Measurements from ENCODE around the gene KCNK13. TPM values are rescaled to one million over a fixed set of nuclear protein-coding genes. Genes with fewer than 3 reads are reported as not detected.

Gene KCNK13
- total and polyA plus RNA-seq, 2 of the 4 experiments (the other 2 are of a cell fraction), result not detected

GRCh38 chr14:90191585-90191984 lies 129.8 kb downstream of the KCNK13 start:
- ChIA-PET POLR2A (ENCODE audit: unreplicated experiment) (no interaction called here), CTCF (no interaction called here)
- dilution Hi-C loops (cut with HindIII; ENCODE audit: low sequenced_read_pairs, unreplicated experiment), result no loop called here

More at GRCh38 chr14:90191585-90191984, 129.8 kb downstream of the KCNK13 start:
- no peaks in the 10 kb centered on the region for H4K20me1 ChIP-seq (ENCODE audit: insufficient read depth, low read length)
- H3K9me1 ChIP-seq (ENCODE audit: insufficient read depth, low read length), result no peaks in the 10 kb centered on the region
- H2AFZ ChIP-seq (replicated peaks; ENCODE audit: low read length, poor library complexity), result no peak overlapping the region
- no peak overlapping the region for H2BK120ac ChIP-seq (ENCODE audit: low read depth, low read length)
- in situ Hi-C loops (cut with MboI; ENCODE audit: low sequenced_read_pairs) (no loop called here), intact Hi-C loops (cut with micrococcal nuclease) (no loop called here)
- no peaks in the 10 kb centered on the region for H3K9me3 ChIP-seq (ENCODE audit: control insufficient read depth, insufficient read depth, low read length)
- H3K23ac ChIP-seq (ENCODE audit: low read depth, low read length), result no peak overlapping the region
- H3K27ac ChIP-seq (ENCODE audit: insufficient read depth, low read length), result no peak overlapping the region
- TF ChIP-seq CTCF (conservative IDR thresholded peaks at IDR 0.05; ENCODE audit: low read depth, low read length) (0 out of 2 replicates have a peak, but pooled peaks have one; percentile 2), MXI1 (IDR thresholded peaks at IDR 0.05; ENCODE audit: borderline replicate concordance, low read depth, low read length) (no peak)
- no peak overlapping the region for H2AK5ac ChIP-seq (ENCODE audit: low read depth, low read length)
- H4K91ac ChIP-seq (ENCODE audit: insufficient read depth, low read depth, low read length), result no peak overlapping the region
- H3K18ac ChIP-seq (ENCODE audit: low read depth, low read length), result no peak overlapping the region
- BruUV-seq (replicated peaks), result no TSS peak
- no peak overlapping the region for H3K4me2 ChIP-seq (ENCODE audit: low read depth, low read length)
- no peaks in the 10 kb centered on the region for H3K36me3 ChIP-seq (ENCODE audit: control insufficient read depth, insufficient read depth, low read length)
- peaks cover 10% of the 10 kb centered on the region for H3K27me3 ChIP-seq (ENCODE audit: control insufficient read depth, insufficient read depth, low read length)
- H3K4me1 ChIP-seq (ENCODE audit: control insufficient read depth, insufficient read depth, low read length), result no peaks in the 10 kb centered on the region
- H2AK9ac ChIP-seq (replicated peaks; ENCODE audit: low read depth, low read length, poor library complexity), result no peak overlapping the region
- no peaks in the 10 kb centered on the region for H3K79me1 ChIP-seq (ENCODE audit: low read depth in 1 of 2, low read length in 2 of 2)
- ATAC-seq (ENCODE audit: low read depth) (no peak), DNase-seq (no peak)
- no peak overlapping the region for H3K4me3 ChIP-seq (ENCODE audit: insufficient read depth, low read depth, low read length)
- no peak overlapping the region for H4K8ac ChIP-seq (ENCODE audit: low read depth in 2 of 2, low read length in 2 of 2)
- 42% methylated on average over 2 of the region's 7 CpGs; no CpG with 5 or more reads in 1 of the 2 experiments for WGBS, 2 experiments (ENCODE audit: extremely low coverage in 2 of 2, insufficient read length in 1 of 2)
- H2BK20ac ChIP-seq (ENCODE audit: low read depth, low read length), result no peak overlapping the region
- H3K56ac ChIP-seq (ENCODE audit: extremely low read depth, insufficient read depth, low read length), result no peak overlapping the region
- H3K14ac ChIP-seq (replicated peaks; ENCODE audit: low read depth, low read length), result no peak overlapping the region
- no peak overlapping the region for H3K4ac ChIP-seq (ENCODE audit: low read depth, low read length)
- H3K9ac ChIP-seq (ENCODE audit: low read depth, low read length), result no peak overlapping the region
- H2BK15ac ChIP-seq (ENCODE audit: low read depth, low read length), result no peak overlapping the region
- no peak overlapping the region for H2BK5ac ChIP-seq (ENCODE audit: low read depth, low read length, poor library complexity, severe bottlenecking)
- no peak overlapping the region for H4K5ac ChIP-seq (ENCODE audit: low read depth, low read length)
